GM19438 (cell line): Measurements from ENCODE around the gene DLGAP5.

Experiments
- ATAC-seq: cut with Tn5 transposase; IDR thresholded peaks from one replicate; pipeline ENCODE4 v1.9.1; 2021; ENCODE audit warnings: low read depth; ENCODE audit not compliant: unreplicated experiment

DLGAP5 gene

GRCh38 chr14:55191203-55192053, at the start of gene DLGAP5:
Gene DLGAP5 (minus strand): TSS chr14:55191585. CDS start chr14:55189179, 2,406 bp downstream.
- peak; percentile 96 for ATAC-seq

GRCh38 chr14:55240526-55241178, 49.3 kb upstream of the DLGAP5 start:
- no peak for ATAC-seq

- no peak for ATAC-seq
These were observed 47.9 kb upstream of the DLGAP5 start for GRCh38 chr14:55239320-55239719.

GRCh38 chr14:55238019-55238680, 46.8 kb upstream of the DLGAP5 start:
- ATAC-seq = no peak

GRCh38 chr14:55233591-55233990, 42.2 kb upstream of the DLGAP5 start:
- ATAC-seq = no peak

GRCh38 chr14:55228261-55228660, 36.9 kb upstream of the DLGAP5 start:
- ATAC-seq = no peak

- ATAC-seq = no peak
These were observed 32.0 kb upstream of the DLGAP5 start for GRCh38 chr14:55223364-55223763.

- no peak for ATAC-seq
These were observed 30.6 kb upstream of the DLGAP5 start for GRCh38 chr14:55221968-55222367.

- no peak for ATAC-seq
These were observed 29.8 kb upstream of the DLGAP5 start for GRCh38 chr14:55221186-55221585.

- ATAC-seq = no peak
These were observed 28.8 kb upstream of the DLGAP5 start for GRCh38 chr14:55220230-55220629.

- no peak for ATAC-seq
These were observed 21.2 kb upstream of the DLGAP5 start for GRCh38 chr14:55212634-55213033.

GRCh38 chr14:55207832-55208231, 16.4 kb upstream of the DLGAP5 start:
- ATAC-seq = no peak

GRCh38 chr14:55206175-55206693, 14.8 kb upstream of the DLGAP5 start:
- ATAC-seq = no peak

GRCh38 chr14:55201219-55202101, 10.1 kb upstream of the DLGAP5 start:
- no peak for ATAC-seq

- ATAC-seq = no peak
These were observed 9.3 kb upstream of the DLGAP5 start for GRCh38 chr14:55200651-55201050.

GRCh38 chr14:55198749-55199148, 7.4 kb upstream of the DLGAP5 start:
- no peak for ATAC-seq

- ATAC-seq = no peak
These were observed 3.4 kb upstream of the DLGAP5 start for GRCh38 chr14:55194656-55195355.

- no peak for ATAC-seq
These were observed 753 bp upstream of the DLGAP5 start for GRCh38 chr14:55192054-55192621.

- ATAC-seq = no peak
These were observed 531 bp downstream of the DLGAP5 start for GRCh38 chr14:55190906-55191202.
